Esophagus (tissue), 2 donors: Measurements from ENCODE around the gene MFSD11. TPM values are rescaled to one million over a fixed set of nuclear protein-coding genes. Genes with fewer than 3 reads are reported as not detected.
"Not testable (repeated sequence)": the region's sequence is repeated elsewhere in the genome, so short reads cannot be mapped to it uniquely, and the experiment has no call there.

Experiments used
- H3K27ac ChIP-seq, 2 donors: one replicate each; pipeline ENCODE4 v1.5.1; 2013; ENCODE audit warnings: low read depth in 2 of 2, mild to moderate bottlenecking in 2 of 2, inconsistent platforms in 1 of 2, low read length in 1 of 2, moderate library complexity in 1 of 2
- H3K27me3 ChIP-seq, 2 donors: one replicate each; pipeline ENCODE4 v1.6.1; 2013; ENCODE audit warnings: low read length in 2 of 2, control low read depth in 1 of 2, mild to moderate bottlenecking in 1 of 2; ENCODE audit not compliant: insufficient read depth in 2 of 2, control insufficient read depth in 1 of 2
- H3K36me3 ChIP-seq, 2 donors: one replicate each; pipeline ENCODE4 v1.6.1; 2013; ENCODE audit warnings: low read length in 1 of 2; ENCODE audit not compliant: control insufficient read depth in 2 of 2, insufficient read depth in 2 of 2
- H3K4me1 ChIP-seq, 2 donors: one replicate each; pipeline ENCODE4 v1.6.1; 2013; ENCODE audit warnings: low read length in 1 of 2; ENCODE audit not compliant: control insufficient read depth in 2 of 2, insufficient read depth in 2 of 2
- H3K4me3 ChIP-seq, 2 donors: one replicate each; pipeline ENCODE4 v1.5.1; 2013; ENCODE audit warnings: low read length in 2 of 2, mild to moderate bottlenecking in 2 of 2, low read depth in 1 of 2, moderate library complexity in 1 of 2
- H3K9me3 ChIP-seq, 2 donors: one replicate each; pipeline ENCODE4 v1.6.1; 2013; ENCODE audit warnings: mild to moderate bottlenecking in 2 of 2, low read depth in 1 of 2, low read length in 1 of 2, moderate library complexity in 1 of 2; ENCODE audit not compliant: control insufficient read depth in 2 of 2, insufficient read depth in 1 of 2
- WGBS, 2 donors: extraction: QIAGEN DNeasy Blood & Tissue Kit; methylation state at CpG; one replicate each; pipeline ENCODE4 v1.1.7; 2013; 5-methylcytosine and 5-hydroxymethylcytosine counted together
- polyA plus RNA-seq, 2 donors: library from polyadenylated mRNA; stranded (reverse); fragments of 200-250 nt; gene quantifications; one replicate each; pipeline ENCODE4 v1.2.3, GENCODE V29; 2013
- donor health status: healthy with polysubstance abuse.
- donor health status: Bipolar disorder and iron deficiency.

The MFSD11 gene
- polyA plus RNA-seq, 2 donors: 11.3 to 15.4 TPM

DNA sequence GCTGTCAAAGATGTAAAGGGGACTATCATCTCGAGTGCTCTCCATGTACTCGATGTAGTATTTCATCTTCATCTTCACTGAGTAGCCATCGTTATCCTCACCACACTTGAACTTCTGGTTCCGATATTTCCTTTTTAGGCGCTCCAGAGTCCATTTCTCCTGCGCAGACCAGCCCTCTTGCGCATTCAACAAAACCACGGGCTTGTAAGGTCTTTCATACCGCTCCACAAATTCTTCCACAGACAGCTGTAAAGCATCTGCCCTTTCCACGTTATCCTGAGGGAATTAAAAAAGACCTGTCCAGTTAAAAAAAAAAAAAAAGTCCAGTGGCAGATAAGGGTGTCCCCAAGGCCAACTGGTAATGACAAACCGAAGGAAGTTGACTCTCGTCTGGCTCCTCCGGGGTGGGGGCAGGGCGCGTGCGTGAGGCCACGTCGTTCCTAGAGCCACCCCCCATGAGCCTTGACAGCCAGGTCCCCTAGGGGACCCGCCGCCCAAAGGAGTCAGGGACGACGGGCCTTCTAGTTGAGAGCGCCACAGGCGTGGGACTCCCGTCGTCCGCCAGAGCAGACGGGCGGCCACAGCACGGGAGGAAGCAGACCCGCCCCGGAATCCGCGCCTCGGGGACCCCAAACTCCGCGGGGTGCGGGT lies 12.2 kb upstream of the MFSD11 start:
- no peaks in the 10 kb centered on the region for H3K27me3 ChIP-seq
- H3K4me1 ChIP-seq: peaks cover 0 to 2% of the 10 kb centered on the region in 2 donors
- peak overlapping the region; percentile 99 to 100 for H3K27ac ChIP-seq
- no peaks in the 10 kb centered on the region for H3K9me3 ChIP-seq
- peak overlapping the region; percentile 73 to 74 for H3K4me3 ChIP-seq
- WGBS, 2 donors: 3 to 4% methylated on average over 38 of the region's 38 CpGs
- peaks cover 7 to 14% of the 10 kb centered on the region in 2 donors for H3K36me3 ChIP-seq

DNA sequence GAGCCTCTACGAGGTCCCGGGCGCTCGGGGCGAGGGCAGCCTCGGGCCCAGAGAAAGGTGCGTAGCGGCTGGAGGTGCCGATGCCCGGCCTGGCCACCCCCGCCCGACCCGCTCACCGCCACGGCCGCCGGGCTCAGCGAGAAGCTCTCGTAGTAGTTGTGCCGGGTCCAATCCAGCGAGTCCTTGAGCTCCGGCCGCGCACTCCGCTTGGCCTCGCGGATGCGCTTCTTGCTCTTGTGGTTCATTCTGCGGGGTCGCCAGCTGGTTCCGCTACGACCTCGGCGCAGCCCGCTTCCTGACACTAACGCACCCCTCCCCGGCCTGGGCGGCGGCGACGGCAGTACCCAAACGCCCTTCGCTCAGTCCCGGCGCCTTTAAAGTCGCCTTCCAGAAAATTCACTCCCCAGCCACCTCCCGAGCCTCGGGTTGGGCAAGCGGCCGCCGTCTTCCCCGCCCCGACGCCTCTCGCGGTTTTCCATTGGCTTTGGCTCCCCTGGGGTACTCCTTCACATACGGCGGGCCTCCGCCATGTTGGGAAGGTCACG lies 11.6 kb upstream of the MFSD11 start, which contains the start of gene JMJD6:
Gene JMJD6, minus strand, starts transcription at position 376 of the 545 bp plus-strand sequence. Its CDS starts 131 bp downstream, at position 245.
- H3K27ac ChIP-seq: peak within 1 kb of the TSS; percentile 100
- H3K4me1 ChIP-seq: peaks cover 0 to 2% of the 10 kb centered on the region in 2 donors
- peaks cover 1 to 10% of the 10 kb centered on the region in 2 donors for H3K36me3 ChIP-seq
- peak within 1 kb of the TSS; percentile 73 to 87 for H3K4me3 ChIP-seq
- H3K27me3 ChIP-seq: no peaks in the 10 kb centered on the region
- WGBS, 2 donors: 0% methylated on average over 53 to 60 of the region's 60 CpGs
- H3K9me3 ChIP-seq: no peaks in the 10 kb centered on the region

DNA sequence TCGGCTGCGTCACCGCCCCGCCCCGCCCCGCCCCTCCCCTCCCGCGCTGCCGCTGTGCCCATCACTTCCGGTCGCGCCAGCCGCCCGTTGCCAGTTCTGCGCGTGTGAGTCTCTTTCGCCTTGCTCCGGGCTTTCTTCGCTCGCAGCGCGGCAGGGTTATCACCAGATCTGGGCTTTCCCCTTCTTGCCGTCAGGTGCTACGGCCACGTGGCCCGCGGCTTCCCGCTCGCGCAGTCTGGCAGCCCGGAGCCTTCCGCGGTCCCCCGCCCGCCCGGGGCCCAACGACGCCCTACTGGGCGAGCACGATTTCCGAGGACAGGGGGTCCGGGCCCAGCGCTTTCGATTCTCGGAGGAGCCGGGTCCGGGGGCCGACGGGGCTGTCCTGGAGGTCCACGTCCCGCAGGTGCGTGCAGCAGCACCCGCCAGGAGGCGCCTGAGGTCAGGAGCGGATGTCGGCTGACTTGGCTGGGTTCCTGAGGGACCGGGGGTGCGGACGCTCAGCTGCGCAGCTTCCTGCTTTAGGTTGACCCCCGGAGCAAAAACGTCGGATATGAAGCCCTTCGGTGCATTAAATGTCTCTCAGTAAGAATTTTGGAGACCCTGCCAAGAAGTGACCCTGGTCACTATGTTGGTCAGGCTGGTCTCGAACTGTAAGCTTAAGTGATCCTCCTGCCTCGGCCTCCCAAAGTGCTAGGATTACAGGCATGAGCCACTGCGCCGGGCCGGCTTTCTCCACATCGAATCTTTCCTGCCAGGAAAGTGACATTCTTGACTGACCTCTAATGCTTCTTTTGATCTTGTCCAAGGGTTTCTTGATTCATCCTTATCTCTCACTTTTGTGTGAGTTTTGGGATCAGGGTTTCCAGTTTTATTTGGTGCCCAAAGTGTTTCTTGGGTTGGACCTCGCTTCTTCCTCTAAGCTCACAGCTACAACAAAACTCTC lies 10.9 kb upstream of the MFSD11 start, which contains the start of gene METTL23:
Gene METTL23, plus strand, starts transcription at position 64 of the 943 bp plus-strand sequence. CDS start 2,872 bp downstream, outside the sequence.
- peaks cover 0 to 3% of the 10 kb centered on the region in 2 donors for H3K36me3 ChIP-seq
- peaks cover 0 to 2% of the 10 kb centered on the region in 2 donors for H3K4me1 ChIP-seq
- no peaks in the 10 kb centered on the region for H3K27me3 ChIP-seq
- 1% methylated on average over 69 to 71 of the region's 71 CpGs for WGBS, 2 donors
- H3K9me3 ChIP-seq: no peaks in the 10 kb centered on the region
- H3K27ac ChIP-seq: peak within 1 kb of the TSS; percentile 100
- H3K4me3 ChIP-seq: peak within 1 kb of the TSS; percentile 73 to 87

DNA sequence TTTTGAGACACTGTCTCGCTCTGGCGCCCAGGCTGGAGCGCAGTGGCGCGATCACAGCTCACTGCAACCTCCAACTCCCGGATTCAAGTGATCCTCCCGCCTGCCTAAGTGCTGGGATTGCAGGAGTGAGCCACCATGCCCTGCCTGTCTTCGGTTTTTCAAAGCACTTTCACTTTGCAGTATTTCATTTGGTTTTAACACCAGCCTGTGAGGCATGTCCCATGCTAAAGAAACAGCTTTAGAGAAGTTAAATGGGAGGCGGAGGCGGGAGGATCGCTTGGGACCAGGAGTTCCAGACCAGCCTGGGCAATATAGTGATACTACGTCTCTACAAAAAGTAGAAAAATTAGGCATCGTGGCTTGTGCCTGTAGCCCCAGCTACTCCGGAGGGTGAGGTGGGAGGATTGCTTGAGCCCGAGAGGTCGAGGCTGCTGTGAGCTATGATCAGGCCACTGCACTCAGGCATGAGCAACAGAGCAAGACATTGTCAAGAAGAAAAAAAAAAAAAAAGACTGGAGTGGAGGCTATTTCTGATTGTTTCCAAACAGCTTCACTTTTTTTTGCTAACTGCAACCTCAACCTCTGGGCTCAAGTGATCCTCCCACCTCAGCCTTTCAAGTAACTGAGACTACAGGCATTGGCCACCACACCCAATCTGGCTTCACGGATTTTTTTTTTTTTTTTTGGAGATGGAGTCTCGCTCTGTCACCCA lies 10.0 kb upstream of the MFSD11 start:
- 38 to 44% methylated on average over 17 to 18 of the region's 18 CpGs for WGBS, 2 donors
- Histone ChIP-seq H3K4me3 (peak overlapping the region; percentile 73 to 87), H3K27me3 (no peaks in the 10 kb centered on the region), H3K9me3 (no peaks in the 10 kb centered on the region), H3K27ac (peak overlapping the region; percentile 100), H3K36me3 (peaks cover 0 to 3% of the 10 kb centered on the region in 2 donors), H3K4me1 (peaks cover 0 to 2% of the 10 kb centered on the region in 2 donors)

DNA sequence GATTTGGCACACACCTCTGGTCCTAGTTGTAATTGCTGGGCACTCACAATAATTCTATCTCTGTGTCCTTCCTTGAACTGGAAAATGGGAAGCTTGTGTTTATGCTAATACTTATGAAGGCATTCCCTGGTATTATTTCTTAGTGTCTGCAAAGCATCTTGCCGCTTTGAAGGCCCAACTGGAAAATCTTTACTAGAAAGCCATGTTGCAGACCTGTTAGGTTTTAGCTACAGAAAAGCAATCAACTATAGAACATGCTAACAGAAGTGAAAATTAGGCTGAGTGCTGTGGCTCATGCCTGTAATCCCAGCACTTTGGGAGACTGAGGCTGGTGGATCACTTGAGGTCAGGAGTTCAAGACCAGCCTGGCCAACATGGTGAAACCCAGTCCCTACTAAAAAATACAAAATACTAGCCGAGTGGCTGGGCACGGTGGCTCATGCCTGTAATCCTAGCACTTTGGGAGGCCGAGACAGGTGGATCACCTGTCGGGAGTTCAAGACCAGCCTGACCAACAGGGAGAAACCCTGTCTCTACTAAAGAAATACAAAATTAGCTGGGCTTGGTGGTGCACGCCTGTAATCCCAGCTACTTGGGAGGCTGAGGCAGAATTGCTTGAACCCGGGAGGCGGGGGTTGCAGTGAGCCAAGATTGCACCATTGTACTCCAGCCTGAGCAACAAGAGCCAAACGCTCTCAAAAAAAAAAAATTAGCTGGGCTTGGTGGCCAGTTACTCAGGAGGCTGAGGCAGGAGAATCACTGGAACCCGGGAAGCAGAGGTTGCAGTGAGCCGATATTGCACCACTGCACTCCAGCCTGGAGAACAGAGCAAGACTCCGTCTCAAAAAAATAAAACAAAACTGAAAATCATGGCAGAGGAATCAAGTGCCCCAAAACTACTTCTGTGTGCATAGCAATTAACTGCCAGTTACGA lies 5.9 kb upstream of the MFSD11 start:
- H3K27me3 ChIP-seq, H3K4me3 ChIP-seq, H3K9me3 ChIP-seq, H3K27ac ChIP-seq, H3K36me3 ChIP-seq, H3K4me1 ChIP-seq: not testable (repeated sequence)
- 84% methylated on average over 13 of the region's 13 CpGs for WGBS, 2 donors

DNA sequence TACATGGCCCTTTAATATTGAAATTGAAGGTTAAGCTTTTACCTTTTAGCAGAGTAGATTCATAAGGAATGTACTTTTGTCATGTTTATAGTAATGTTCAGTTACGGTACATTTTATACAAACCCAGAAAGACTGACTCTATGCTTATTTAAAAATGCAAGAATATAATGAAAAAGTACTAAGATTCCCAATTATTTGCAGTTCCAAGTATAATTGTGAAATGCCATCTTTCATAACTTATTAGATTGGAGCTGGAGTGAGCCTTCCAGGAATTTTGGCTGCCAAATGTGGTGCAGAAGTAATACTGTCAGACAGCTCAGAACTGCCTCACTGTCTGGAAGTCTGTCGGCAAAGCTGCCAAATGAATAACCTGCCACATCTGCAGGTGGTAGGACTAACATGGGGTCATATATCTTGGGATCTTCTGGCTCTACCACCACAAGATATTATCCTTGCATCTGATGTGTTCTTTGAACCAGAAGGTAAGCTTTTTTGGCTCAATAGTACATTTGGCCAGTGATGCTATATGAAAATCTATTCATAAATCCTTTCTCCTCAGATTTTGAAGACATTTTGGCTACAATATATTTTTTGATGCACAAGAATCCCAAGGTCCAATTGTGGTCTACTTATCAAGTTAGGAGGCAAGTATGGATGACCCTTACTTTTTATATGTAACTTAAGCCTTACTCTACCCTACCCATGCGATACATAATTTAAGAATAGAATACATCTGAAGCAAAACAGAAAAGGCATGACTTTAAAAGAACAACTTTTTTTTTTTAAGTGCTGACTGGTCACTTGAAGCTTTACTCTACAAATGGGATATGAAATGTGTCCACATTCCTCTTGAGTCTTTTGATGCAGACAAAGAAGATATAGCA lies 4.9 kb upstream of the MFSD11 start:
- no peak overlapping the region for H3K4me3 ChIP-seq
- H3K27me3 ChIP-seq: no peaks in the 10 kb centered on the region
- 53 to 67% methylated on average over 3 of the region's 3 CpGs for WGBS, 2 donors
- no peaks in the 10 kb centered on the region for H3K9me3 ChIP-seq
- peaks cover 0 to 7% of the 10 kb centered on the region in 2 donors for H3K36me3 ChIP-seq
- peaks cover 0 to 2% of the 10 kb centered on the region in 2 donors for H3K4me1 ChIP-seq
- H3K27ac ChIP-seq: no peak overlapping the region

DNA sequence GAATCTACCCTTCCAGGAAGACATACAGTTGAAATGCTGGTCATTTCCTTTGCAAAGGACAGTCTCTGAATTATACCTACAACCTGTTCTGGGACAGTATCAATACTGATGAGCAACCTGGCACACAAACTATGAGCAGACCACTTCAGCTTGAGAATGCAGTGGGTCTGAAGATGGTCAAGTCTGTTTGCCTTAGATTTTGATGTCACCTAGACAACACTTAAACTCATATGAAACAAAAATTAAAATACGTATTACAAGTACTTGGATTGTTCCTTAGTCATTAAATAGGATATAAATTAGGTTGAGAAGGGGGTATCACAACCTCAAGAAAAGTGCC lies 4.3 kb upstream of the MFSD11 start:
- Histone ChIP-seq H3K4me3 (peak overlapping the region in 1 of 2 donors; percentile 87), H3K9me3 (no peaks in the 10 kb centered on the region), H3K4me1 (peaks cover 0 to 2% of the 10 kb centered on the region in 2 donors), H3K27me3 (no peaks in the 10 kb centered on the region), H3K36me3 (peaks cover 0 to 7% of the 10 kb centered on the region in 2 donors), H3K27ac (no peak overlapping the region)
- WGBS, 2 donors: 49 to 55% methylated on average over 1 of the region's 1 CpG
